Activated naive CD8-positive, alpha-beta T cell treated with anti-CD3 and anti-CD28 coated beads for 36 hours (primary cell): ENCODE results near the gene OR11A1. TPM values are rescaled to one million over a fixed set of nuclear protein-coding genes. Genes with fewer than 3 reads are reported as not detected.
"Not testable (repeated sequence)": the region's sequence is repeated elsewhere in the genome, so short reads cannot be mapped to it uniquely, and the experiment has no call there.

ENCODE experiments used
- DNase-seq: peaks from one replicate; pipeline ENCODE4 v3.0.0; 2021
- H3K27ac Mint-ChIP-seq: one replicate; pipeline ENCODE4 v1.8.0; 2022; ENCODE audit warnings: mild to moderate bottlenecking, moderate library complexity, mixed read lengths
- H3K27me3 Mint-ChIP-seq: one replicate; pipeline ENCODE4 v1.8.0; 2022; ENCODE audit warnings: mild to moderate bottlenecking, mixed read lengths
- H3K36me3 Mint-ChIP-seq: one replicate; pipeline ENCODE4 v1.8.0; 2021; ENCODE audit warnings: mild to moderate bottlenecking, mixed read lengths
- H3K4me1 Mint-ChIP-seq: one replicate; pipeline ENCODE4 v1.8.0; 2021; ENCODE audit warnings: mixed read lengths
- H3K4me3 Mint-ChIP-seq: one replicate; pipeline ENCODE4 v1.8.0; 2022; ENCODE audit warnings: mild to moderate bottlenecking, moderate library complexity, mixed read lengths
- H3K9me3 Mint-ChIP-seq: one replicate; pipeline ENCODE4 v1.8.0; 2022; ENCODE audit warnings: mixed read lengths
- total RNA-seq, 2 experiments: library from RNA; stranded (reverse); gene quantifications; one replicate each; pipeline ENCODE4 v1.2.3, GENCODE V29; 2021

Gene OR11A1
- total RNA-seq, 2 experiments from 2014 or later, result not detected

- H3K27me3 Mint-ChIP-seq, result peaks cover 47% of the 10 kb centered on the region
- H3K4me1 Mint-ChIP-seq, result no peaks in the 10 kb centered on the region
- DNase-seq, result no peak
- no peak overlapping the region for H3K4me3 Mint-ChIP-seq
- no peak overlapping the region for H3K27ac Mint-ChIP-seq
- H3K36me3 Mint-ChIP-seq, result no peaks in the 10 kb centered on the region
- peaks cover 3% of the 10 kb centered on the region for H3K9me3 Mint-ChIP-seq
Measured at GRCh38 chr6:29451471-29452193, 5.2 kb downstream of the OR11A1 start.

DNA sequence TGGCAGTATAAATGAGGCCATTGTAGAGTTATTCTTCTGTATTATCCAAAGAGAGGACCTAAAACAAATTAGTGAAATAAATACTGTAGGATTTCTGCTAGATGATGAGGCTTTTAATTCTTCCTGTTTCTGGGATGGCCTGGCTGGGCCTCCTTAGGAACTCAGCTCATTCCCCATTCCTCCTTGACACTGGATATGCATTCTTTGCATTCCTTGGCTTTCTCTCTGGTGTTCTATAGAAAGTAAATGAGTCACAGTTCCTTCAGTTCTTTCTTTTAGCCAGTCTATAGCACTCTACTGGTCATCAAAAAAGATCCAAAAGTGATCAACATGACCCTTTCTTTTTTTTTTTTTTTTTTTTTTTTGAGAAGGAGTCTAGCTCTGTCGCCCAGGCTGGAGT is 9.2 kb downstream of the OR11A1 start:
- no peak overlapping the region for H3K27ac Mint-ChIP-seq
- H3K36me3 Mint-ChIP-seq, result no peaks in the 10 kb centered on the region
- no peak overlapping the region for H3K4me3 Mint-ChIP-seq
- H3K27me3 Mint-ChIP-seq, result peaks cover 58% of the 10 kb centered on the region
- no peaks in the 10 kb centered on the region for H3K4me1 Mint-ChIP-seq
- H3K9me3 Mint-ChIP-seq, result peaks cover 3% of the 10 kb centered on the region
- DNase-seq, result no peak

DNA sequence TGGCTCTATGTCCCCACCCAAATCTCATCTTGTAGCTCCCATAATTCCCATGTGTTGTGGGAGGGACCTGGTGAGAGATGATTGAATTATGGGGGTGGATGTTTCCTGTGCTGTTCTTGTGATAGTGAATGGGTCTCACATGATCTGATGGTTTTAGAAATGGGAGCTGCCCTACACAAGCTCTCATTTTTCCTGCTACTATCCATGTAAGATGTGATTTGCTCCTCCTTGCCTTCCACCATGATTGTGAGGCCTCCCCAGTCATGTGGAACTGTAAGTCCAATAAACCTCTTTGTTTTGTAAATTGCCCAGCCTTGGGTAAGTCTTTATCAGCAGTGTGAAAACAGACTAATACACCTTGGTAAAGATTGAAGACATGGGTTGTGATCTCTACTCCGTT is 12.8 kb downstream of the OR11A1 start:
- H3K4me3 Mint-ChIP-seq, H3K36me3 Mint-ChIP-seq, H3K4me1 Mint-ChIP-seq, H3K27ac Mint-ChIP-seq, H3K9me3 Mint-ChIP-seq, DNase-seq: not testable (repeated sequence)
- peaks cover 58% of the 10 kb centered on the region for H3K27me3 Mint-ChIP-seq

GRCh38 chr6:29442719-29443118 is 14.2 kb downstream of the OR11A1 start:
- H3K4me3 Mint-ChIP-seq, result no peak overlapping the region
- no peaks in the 10 kb centered on the region for H3K9me3 Mint-ChIP-seq
- DNase-seq, result no peak
- no peaks in the 10 kb centered on the region for H3K4me1 Mint-ChIP-seq
- H3K27me3 Mint-ChIP-seq, result peaks cover 54% of the 10 kb centered on the region
- no peaks in the 10 kb centered on the region for H3K36me3 Mint-ChIP-seq
- no peak overlapping the region for H3K27ac Mint-ChIP-seq

GRCh38 chr6:29439006-29439405 is 17.9 kb downstream of the OR11A1 start, which contains the start of gene OR10C1:
Gene OR10C1 (plus strand): TSS chr6:29439306. CDS start chr6:29440016, 710 bp downstream.
- peaks cover 51% of the 10 kb centered on the region for H3K27me3 Mint-ChIP-seq
- H3K4me3 Mint-ChIP-seq, result no peak within 1 kb of the TSS
- no peaks in the 10 kb centered on the region for H3K36me3 Mint-ChIP-seq
- DNase-seq, result no peak
- H3K27ac Mint-ChIP-seq, result no peak within 1 kb of the TSS
- H3K4me1 Mint-ChIP-seq, result no peaks in the 10 kb centered on the region
- no peaks in the 10 kb centered on the region for H3K9me3 Mint-ChIP-seq

DNA sequence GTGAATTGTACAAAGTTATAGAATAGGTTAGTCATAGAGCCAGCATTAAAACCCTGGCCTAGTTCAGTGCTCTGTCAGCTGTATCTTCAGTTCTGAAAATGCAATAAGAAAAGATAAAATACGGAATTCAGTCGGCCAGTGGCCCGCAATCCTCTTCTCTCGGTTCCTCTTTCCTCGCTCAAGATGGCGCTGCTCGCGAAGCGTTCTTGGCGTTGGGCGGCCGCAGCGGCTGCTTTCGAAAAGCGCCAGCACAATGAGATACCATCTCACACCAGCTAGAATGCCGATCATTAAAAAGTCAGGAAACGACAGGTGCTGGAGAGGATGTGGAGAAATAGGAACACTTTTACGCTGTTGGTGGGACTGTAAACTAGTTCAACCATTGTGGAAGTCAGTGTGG is 20.1 kb downstream of the OR11A1 start:
- not testable (repeated sequence) for H3K4me3 Mint-ChIP-seq, H3K4me1 Mint-ChIP-seq, DNase-seq, H3K27ac Mint-ChIP-seq, H3K9me3 Mint-ChIP-seq, H3K36me3 Mint-ChIP-seq
- peaks cover 58% of the 10 kb centered on the region for H3K27me3 Mint-ChIP-seq

DNA sequence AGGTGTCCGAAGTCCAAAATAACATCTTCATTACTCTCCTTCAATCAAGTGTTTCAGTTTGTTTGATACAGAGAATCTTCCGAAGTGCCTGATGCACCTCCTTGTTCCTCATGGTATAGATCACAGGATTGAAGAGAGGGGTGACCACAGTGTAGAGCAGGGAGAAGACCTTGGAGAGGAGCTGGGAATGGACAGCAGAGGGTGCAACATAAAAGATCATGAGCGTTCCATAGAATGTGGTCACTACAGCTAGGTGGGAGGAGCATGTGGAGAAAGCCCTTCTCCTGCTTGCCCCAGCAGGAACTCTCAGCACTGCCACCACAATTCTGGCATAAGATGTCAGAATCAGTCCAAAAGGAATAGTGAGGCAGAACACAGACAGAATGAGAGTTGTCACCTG is 30.2 kb downstream of the OR11A1 start:
- no peaks in the 10 kb centered on the region for H3K4me1 Mint-ChIP-seq
- DNase-seq, result no peak
- no peak overlapping the region for H3K4me3 Mint-ChIP-seq
- H3K9me3 Mint-ChIP-seq, result no peaks in the 10 kb centered on the region
- H3K27me3 Mint-ChIP-seq, result peaks cover 48% of the 10 kb centered on the region
- no peak overlapping the region for H3K27ac Mint-ChIP-seq
- H3K36me3 Mint-ChIP-seq, result no peaks in the 10 kb centered on the region

DNA sequence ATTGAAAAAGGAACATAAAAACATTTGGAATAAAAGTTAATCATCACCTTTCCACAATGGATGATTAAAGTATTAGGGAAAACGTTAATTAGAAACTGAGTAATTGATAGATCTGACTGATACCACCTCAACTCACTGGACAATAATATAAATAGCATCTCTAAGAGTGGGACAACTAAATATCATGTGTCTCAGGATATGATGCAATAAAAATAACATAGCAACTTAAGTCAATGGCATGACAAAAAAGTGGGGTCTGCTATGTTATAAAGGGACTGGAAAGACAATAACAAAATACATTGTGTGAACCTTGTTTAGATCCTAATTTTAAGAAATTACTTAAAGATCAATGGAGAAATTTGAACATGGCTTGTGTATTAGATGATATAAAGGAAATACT is 31.8 kb downstream of the OR11A1 start:
- H3K4me3 Mint-ChIP-seq, result no peak overlapping the region
- DNase-seq, result no peak
- no peaks in the 10 kb centered on the region for H3K36me3 Mint-ChIP-seq
- H3K27me3 Mint-ChIP-seq, result peaks cover 57% of the 10 kb centered on the region
- no peaks in the 10 kb centered on the region for H3K4me1 Mint-ChIP-seq
- H3K9me3 Mint-ChIP-seq, result peaks cover 2% of the 10 kb centered on the region
- H3K27ac Mint-ChIP-seq, result no peak overlapping the region

DNA sequence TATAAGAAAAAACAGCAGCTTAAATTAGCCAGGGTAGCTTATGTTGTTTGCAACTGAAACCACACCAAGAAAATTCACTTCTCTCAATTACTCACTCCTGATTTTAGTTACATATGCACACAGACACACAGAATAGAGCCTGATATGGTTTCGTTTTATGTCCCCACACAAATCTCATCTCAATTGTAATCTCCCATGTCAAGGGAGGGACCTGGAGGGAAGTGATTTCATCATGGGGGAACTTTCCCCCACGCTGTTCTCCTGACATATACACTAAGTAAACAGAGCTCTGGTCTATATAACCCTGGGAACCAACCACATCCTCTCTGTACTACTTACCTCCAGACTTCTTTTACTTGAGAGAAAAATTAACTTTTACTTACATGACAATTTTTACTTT is 32.3 kb downstream of the OR11A1 start:
- H3K9me3 Mint-ChIP-seq, result peaks cover 2% of the 10 kb centered on the region
- H3K4me1 Mint-ChIP-seq, result no peaks in the 10 kb centered on the region
- no peak overlapping the region for H3K27ac Mint-ChIP-seq
- DNase-seq, result no peak
- H3K27me3 Mint-ChIP-seq, result peaks cover 61% of the 10 kb centered on the region
- H3K4me3 Mint-ChIP-seq, result no peak overlapping the region
- H3K36me3 Mint-ChIP-seq, result no peaks in the 10 kb centered on the region

DNA sequence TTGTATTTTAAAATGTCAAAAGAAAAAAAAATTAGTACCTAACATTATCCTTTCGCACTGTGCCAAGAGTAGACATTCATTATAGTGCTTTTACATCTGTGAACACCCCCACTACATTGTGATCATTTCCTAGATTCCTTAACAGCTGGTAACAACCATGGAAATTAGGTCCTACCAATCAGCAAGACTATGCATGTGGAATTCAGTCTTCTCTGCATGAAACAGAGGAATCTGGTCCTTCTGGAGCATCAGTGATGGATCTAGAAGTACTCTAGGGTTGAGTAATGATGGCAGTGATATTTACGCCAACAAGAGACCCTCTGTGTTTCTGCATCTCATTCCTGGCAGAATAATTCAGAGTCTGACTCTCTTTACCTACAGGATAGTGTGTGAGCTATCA is 32.7 kb downstream of the OR11A1 start:
- Mint-ChIP-seq H3K4me3 (no peak overlapping the region), H3K27me3 (peaks cover 61% of the 10 kb centered on the region), H3K9me3 (peaks cover 2% of the 10 kb centered on the region), H3K36me3 (no peaks in the 10 kb centered on the region), H3K4me1 (no peaks in the 10 kb centered on the region), H3K27ac (no peak overlapping the region)
- DNase-seq, result no peak

DNA sequence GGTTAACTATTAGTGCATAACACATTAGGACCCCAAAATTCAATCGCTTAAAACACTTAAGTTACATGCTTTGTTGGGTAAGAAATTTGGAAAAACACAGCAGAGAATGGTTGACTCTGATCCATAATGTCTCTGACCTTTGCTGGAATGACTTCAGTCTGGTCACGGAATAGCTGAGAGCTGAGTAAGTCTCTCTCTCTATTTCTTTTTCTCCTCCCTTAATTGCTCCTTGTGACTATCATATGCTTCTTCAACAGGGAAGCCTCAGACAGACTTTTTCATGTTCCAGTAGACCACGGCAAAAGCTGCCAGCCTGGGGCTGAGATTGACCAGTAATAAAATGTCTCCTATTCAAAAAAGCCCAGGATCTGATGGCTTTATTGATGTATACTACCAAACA is 37.4 kb downstream of the OR11A1 start:
- peaks cover 59% of the 10 kb centered on the region for H3K27me3 Mint-ChIP-seq
- DNase-seq, result no peak
- H3K9me3 Mint-ChIP-seq, result peaks cover 2% of the 10 kb centered on the region
- no peaks in the 10 kb centered on the region for H3K36me3 Mint-ChIP-seq
- H3K27ac Mint-ChIP-seq, result no peak overlapping the region
- no peaks in the 10 kb centered on the region for H3K4me1 Mint-ChIP-seq
- H3K4me3 Mint-ChIP-seq, result no peak overlapping the region

GRCh38 chr6:29414588-29414987 is 42.3 kb downstream of the OR11A1 start, which contains the start of gene OR12D1:
Gene OR12D1 (plus strand): TSS chr6:29414928.
- Mint-ChIP-seq H3K4me3 (no peak within 1 kb of the TSS), H3K27me3 (peaks cover 63% of the 10 kb centered on the region), H3K4me1 (no peaks in the 10 kb centered on the region), H3K36me3 (no peaks in the 10 kb centered on the region), H3K9me3 (peaks cover 17% of the 10 kb centered on the region), H3K27ac (no peak within 1 kb of the TSS)
- DNase-seq, result no peak

DNA sequence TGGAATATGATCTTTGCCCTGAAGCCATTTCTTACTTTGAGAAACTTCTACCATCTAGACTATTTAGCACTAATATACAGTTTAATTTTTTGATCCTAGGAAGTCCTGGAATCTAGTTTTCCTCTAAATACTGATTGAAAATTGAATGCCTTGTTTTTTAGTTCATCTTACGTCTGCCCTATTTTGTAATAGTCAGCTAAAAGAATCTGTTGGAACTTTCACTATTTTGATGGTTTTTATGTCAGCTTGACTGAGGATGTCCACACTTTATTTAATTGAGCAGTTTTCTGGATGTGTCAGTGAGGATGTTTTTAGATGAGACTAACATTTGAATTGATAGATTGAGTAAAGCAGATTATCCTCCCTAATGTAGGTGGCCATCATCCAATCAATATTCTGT is 53.1 kb downstream of the OR11A1 start:
- H3K4me1 Mint-ChIP-seq, result no peaks in the 10 kb centered on the region
- no peaks in the 10 kb centered on the region for H3K36me3 Mint-ChIP-seq
- no peak overlapping the region for H3K4me3 Mint-ChIP-seq
- no peak overlapping the region for H3K27ac Mint-ChIP-seq
- peaks cover 2% of the 10 kb centered on the region for H3K9me3 Mint-ChIP-seq
- no peak for DNase-seq
- H3K27me3 Mint-ChIP-seq, result peaks cover 52% of the 10 kb centered on the region

DNA sequence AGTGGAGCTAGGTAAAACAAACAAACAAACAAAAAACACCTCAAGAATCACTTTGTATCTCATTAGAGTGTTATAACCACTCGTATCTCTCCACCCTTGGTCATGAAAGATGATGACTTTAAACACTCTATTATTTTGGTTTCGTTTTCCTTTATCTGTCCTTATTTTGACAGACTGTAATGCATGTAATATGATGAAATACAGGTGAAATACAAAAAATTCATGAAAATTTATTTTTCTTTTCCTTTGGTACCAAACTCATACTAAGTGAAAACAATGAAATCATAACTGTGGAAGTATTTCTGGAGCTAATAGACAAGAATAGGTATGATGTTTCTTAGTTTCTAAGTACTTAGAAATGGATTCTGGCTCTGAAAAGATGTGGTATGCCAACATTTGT is 57.3 kb downstream of the OR11A1 start:
- DNase-seq, result no peak
- H3K27me3 Mint-ChIP-seq, result peaks cover 59% of the 10 kb centered on the region
- H3K4me3 Mint-ChIP-seq, result no peak overlapping the region
- H3K9me3 Mint-ChIP-seq, result no peaks in the 10 kb centered on the region
- no peaks in the 10 kb centered on the region for H3K36me3 Mint-ChIP-seq
- no peaks in the 10 kb centered on the region for H3K4me1 Mint-ChIP-seq
- no peak overlapping the region for H3K27ac Mint-ChIP-seq

GRCh38 chr6:29395331-29395730 is 61.5 kb downstream of the OR11A1 start, which contains the start of gene OR12D2:
Gene OR12D2 (plus strand): TSS chr6:29395631. CDS start chr6:29396700, 1,069 bp downstream.
- Mint-ChIP-seq H3K9me3 (no peaks in the 10 kb centered on the region), H3K36me3 (no peaks in the 10 kb centered on the region), H3K4me3 (no peak within 1 kb of the TSS), H3K27me3 (peaks cover 61% of the 10 kb centered on the region), H3K4me1 (no peaks in the 10 kb centered on the region), H3K27ac (no peak within 1 kb of the TSS)
- DNase-seq, result no peak

GRCh38 chr6:29388533-29388932 is 68.3 kb downstream of the OR11A1 start:
- H3K27me3 Mint-ChIP-seq, result peaks cover 39% of the 10 kb centered on the region

More at GRCh38 chr6:29388533-29388932, 68.3 kb downstream of the OR11A1 start:
- Mint-ChIP-seq H3K36me3 (no peaks in the 10 kb centered on the region), H3K4me3 (no peak overlapping the region), H3K27ac (no peak overlapping the region), H3K9me3 (no peaks in the 10 kb centered on the region), H3K4me1 (no peaks in the 10 kb centered on the region)
- no peak for DNase-seq
